Activated CD8-positive, alpha-beta T cell treated with anti-CD3 and anti-CD28 coated beads, Interleukin-2, amount 10 ng/mL, durations not matched to agents 7 days and 5 days (primary cell): Measurements from ENCODE around the gene PCDH12. TPM values are rescaled to one million over a fixed set of nuclear protein-coding genes. Genes with fewer than 3 reads are reported as not detected.

Experiments used
- ATAC-seq: fragments of 150-1000 bp; cut with Tn5 transposase; one replicate; pipeline ENCODE4 v1.10.0; 2021; ENCODE audit warnings: moderate library complexity
- CTCF ChIA-PET: fragments of 350-600 bp; sonication (Branson Sonifier 250); formaldehyde crosslinking; loops from one replicate; lab custom pipeline; 2021; ENCODE audit warnings: antibody characterized with exemption; lab: Charles Lee
- POLR2A ChIA-PET: fragments of 350-600 bp; sonication (Branson Sonifier 250); formaldehyde crosslinking; loops from one replicate; lab custom pipeline; 2021; ENCODE audit warnings: antibody characterized with exemption; lab: Charles Lee
- DNase-seq: peaks from one replicate; pipeline ENCODE4 v3.0.0-alpha.2; 2020
- H3K27ac Mint-ChIP-seq: one replicate; pipeline ENCODE4 v1.8.0; 2021; ENCODE audit warnings: mild to moderate bottlenecking, mixed read lengths
- H3K27me3 Mint-ChIP-seq: one replicate; pipeline ENCODE4 v1.8.0; 2021; ENCODE audit warnings: low read depth, mixed read lengths
- H3K36me3 Mint-ChIP-seq: one replicate; pipeline ENCODE4 v1.8.0; 2021; ENCODE audit warnings: low read depth, mixed read lengths
- H3K4me1 Mint-ChIP-seq: one replicate; pipeline ENCODE4 v1.8.0; 2021; ENCODE audit warnings: low read depth, mixed read lengths
- H3K4me3 Mint-ChIP-seq: one replicate; pipeline ENCODE4 v1.8.0; 2021; ENCODE audit warnings: mild to moderate bottlenecking, mixed read lengths
- H3K9me3 Mint-ChIP-seq: one replicate; pipeline ENCODE4 v1.8.0; 2022; ENCODE audit warnings: mixed read lengths; ENCODE audit not compliant: insufficient read depth
- total RNA-seq, 2 experiments: library from RNA; stranded (reverse); gene quantifications; one replicate each; pipeline ENCODE4 v1.2.3, GENCODE V29; 2021

The PCDH12 gene
- total RNA-seq, 2 experiments from 2014 or later, result 0.26 to 0.29 TPM

DNA sequence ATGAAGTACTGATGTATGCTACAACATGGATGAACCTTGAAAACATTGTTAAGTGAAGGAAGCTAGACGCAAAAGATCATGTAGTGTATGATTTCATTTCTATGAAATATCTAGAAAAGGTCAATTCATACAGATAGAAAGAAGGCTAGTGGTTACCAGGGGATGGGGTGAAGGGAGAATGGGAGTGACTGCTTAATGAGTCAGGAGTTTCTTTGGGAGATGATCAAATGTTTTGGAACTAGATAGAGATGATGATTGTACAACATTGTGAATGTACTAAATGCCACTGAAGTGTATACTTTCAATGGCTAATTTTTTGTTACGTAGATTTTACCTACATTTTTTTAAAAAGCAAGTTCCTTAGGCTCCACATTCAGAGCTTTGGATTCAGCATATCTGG, 49.2 kb downstream of the PCDH12 start:
- no peak overlapping the region for H3K4me3 Mint-ChIP-seq
- ChIA-PET POLR2A (interaction anchor here (0.7 kb wide), 1 partner anchor 205 kb away, joined by 3 read pairs; no protein-coding TSS in a partner anchor), CTCF (interaction anchor here (0.7 to 1.4 kb wide), 2 partner anchors 52 to 60 kb away, joined by 3 to 6 read pairs; partner anchors contain the start of gene RNF14)
- DNase-seq (no peak), ATAC-seq (no peak)
- H3K27ac Mint-ChIP-seq, result no peak overlapping the region
- H3K27me3 Mint-ChIP-seq, result peaks cover 28% of the 10 kb centered on the region
- peaks cover 6% of the 10 kb centered on the region for H3K4me1 Mint-ChIP-seq
- no peaks in the 10 kb centered on the region for H3K9me3 Mint-ChIP-seq
- H3K36me3 Mint-ChIP-seq, result no peaks in the 10 kb centered on the region

DNA sequence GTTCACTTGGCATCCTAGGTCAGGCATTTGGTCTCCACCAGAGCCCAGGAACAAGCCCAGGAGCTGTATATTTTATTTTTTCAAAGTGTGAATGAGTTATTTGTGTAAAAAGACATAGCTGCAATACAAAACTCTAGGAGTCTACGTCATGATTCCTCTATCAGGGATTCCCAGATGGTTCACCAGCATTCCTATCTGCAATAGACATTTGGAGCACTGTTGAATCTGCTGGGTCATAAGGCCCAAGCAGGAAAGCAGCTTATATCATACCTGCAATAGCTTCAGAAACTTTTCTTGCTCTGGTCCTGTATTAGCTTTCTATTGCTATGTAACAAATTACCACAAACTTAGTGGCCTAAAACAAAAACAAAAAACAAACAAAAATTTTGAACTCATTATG, 51.0 kb downstream of the PCDH12 start:
- peaks cover 24% of the 10 kb centered on the region for H3K27me3 Mint-ChIP-seq
- H3K36me3 Mint-ChIP-seq, result no peaks in the 10 kb centered on the region
- DNase-seq (no peak), ATAC-seq (no peak)
- POLR2A ChIA-PET, result interaction anchor here (0.6 kb wide), 1 partner anchor 17 kb away, joined by 3 read pairs; the partner anchor contains the start of gene DELE1
- H3K9me3 Mint-ChIP-seq, result no peaks in the 10 kb centered on the region
- H3K4me1 Mint-ChIP-seq, result no peaks in the 10 kb centered on the region
- no peak overlapping the region for H3K27ac Mint-ChIP-seq
- no peak overlapping the region for H3K4me3 Mint-ChIP-seq
- CTCF ChIA-PET, result interaction anchor here (1.6 to 1.8 kb wide), 3 partner anchors 54 to 215 kb away, joined by 5 to 8 read pairs (median 7); no protein-coding TSS in a partner anchor

DNA sequence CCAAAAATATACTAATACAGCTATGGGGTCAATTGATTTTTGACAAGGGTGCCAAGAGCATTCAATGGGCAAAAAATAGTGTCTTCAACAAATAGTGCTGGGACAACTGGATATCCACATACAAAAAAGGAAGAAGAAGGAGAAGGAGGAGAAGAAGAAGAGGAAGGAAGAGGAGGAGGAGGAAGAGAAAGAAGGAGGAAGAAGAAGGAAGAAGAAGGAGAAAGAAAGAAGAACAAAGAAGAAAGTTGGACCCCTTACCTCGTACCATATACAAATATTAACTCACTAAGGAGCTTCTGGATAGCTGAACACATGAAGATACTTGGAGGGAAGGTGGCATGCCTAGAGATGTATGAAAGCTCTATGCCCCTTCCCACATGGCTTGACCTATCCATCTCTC, 51.5 kb downstream of the PCDH12 start:
- POLR2A ChIA-PET, result interaction anchor here (0.6 kb wide), 1 partner anchor 17 kb away, joined by 3 read pairs; the partner anchor contains the start of gene DELE1
- Mint-ChIP-seq H3K36me3 (no peaks in the 10 kb centered on the region), H3K27ac (no peak overlapping the region), H3K9me3 (no peaks in the 10 kb centered on the region), H3K4me1 (no peaks in the 10 kb centered on the region), H3K27me3 (peaks cover 27% of the 10 kb centered on the region), H3K4me3 (no peak overlapping the region)
- ATAC-seq (no peak), DNase-seq (no peak)
- CTCF ChIA-PET, result interaction anchor here (0.7 to 1.8 kb wide), 6 partner anchors 10 to 215 kb away, joined by 3 to 8 read pairs (median 5); partner anchors contain the start of gene RNF14

DNA sequence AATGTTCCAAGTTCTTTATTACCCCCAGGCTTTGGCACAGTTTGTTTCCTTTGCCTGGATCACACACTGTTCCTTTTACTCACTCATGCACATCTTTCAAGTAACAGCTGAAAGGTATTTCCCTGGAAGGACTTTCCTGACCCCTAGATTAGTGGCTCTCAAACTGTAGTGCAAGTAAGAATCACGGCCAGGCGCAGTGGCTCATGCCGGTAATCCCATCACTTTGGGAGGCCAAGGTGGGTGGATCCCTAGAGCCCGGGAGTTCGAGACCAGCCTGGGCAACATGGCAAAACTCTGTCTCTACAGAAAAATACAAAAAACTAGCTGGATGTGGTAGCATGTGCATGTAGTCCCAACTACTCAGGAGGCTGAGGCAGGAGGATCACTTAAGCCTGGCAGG, 53.5 kb downstream of the PCDH12 start:
- no peak overlapping the region for H3K4me3 Mint-ChIP-seq
- DNase-seq, result no peak
- no peaks in the 10 kb centered on the region for H3K36me3 Mint-ChIP-seq
- peaks cover 29% of the 10 kb centered on the region for H3K27me3 Mint-ChIP-seq
- no peaks in the 10 kb centered on the region for H3K9me3 Mint-ChIP-seq
- H3K4me1 Mint-ChIP-seq, result no peaks in the 10 kb centered on the region
- no peak for ATAC-seq
- CTCF ChIA-PET, result no interaction called here
- POLR2A ChIA-PET, result interaction anchor here (1.4 kb wide), 1 partner anchor 19 kb away, joined by 3 read pairs; the partner anchor contains the start of gene DELE1
- H3K27ac Mint-ChIP-seq, result no peak overlapping the region

DNA sequence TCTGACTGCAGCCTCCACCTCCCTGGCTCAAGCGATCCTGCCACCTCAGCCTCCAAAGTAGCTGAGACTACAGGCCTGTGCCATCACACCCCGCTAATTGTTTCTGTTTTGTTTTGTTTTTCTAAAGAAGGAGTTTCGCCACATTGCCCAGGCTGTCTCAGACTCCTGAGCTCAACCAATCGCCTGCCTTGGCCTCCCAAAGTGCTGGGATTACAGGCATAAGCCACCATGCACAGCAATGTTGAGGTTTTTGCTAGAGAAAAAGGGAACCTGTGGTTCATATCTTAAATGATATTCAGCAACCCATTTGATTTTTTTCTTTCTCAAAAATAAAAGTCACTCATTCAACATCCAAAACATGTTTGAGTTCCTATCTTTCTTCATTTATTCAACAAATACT, 54.7 kb downstream of the PCDH12 start:
- DNase-seq, result no peak
- Mint-ChIP-seq H3K9me3 (no peaks in the 10 kb centered on the region), H3K27me3 (peaks cover 25% of the 10 kb centered on the region), H3K36me3 (no peaks in the 10 kb centered on the region), H3K4me3 (no peak overlapping the region), H3K27ac (no peak overlapping the region), H3K4me1 (no peaks in the 10 kb centered on the region)
- ChIA-PET POLR2A (no interaction called here), CTCF (no interaction called here)
- ATAC-seq, result no peak

DNA sequence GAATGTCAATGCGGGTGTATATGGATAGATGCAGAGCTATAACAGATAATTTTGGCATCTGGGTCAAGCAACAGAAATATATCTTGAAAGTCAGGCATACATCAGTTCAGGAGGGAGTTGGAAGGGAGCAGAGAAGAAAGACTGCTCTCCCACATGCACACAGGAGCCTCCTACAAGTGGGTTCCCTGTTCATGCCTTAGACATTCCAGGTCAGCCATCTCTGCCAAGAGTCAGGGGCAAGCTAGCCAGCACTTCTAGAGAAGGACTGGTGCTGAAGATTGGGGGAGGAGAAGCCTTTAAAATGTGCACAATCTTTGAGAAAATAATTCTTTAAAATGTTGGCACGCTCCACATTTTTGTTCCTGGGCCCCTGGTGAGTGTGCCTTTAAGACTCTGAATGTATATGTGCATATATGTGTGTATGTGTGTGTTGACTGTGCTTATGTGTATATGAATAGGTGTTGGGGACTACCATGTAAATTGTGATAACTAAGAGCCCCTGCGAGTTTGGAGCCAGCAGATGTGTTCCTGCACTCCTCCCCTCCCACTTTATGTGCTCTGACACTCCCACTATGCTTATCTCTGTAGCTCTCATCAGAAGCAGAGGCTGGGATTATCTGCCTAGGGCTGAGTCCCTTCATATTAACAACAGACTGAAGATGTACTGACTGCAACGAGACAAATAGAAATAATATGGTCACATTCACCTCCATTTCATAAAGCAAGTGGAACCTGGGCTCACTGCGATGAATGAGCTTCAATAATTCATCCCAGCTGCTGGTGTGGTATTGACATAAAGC, 55.8 kb downstream of the PCDH12 start:
- DNase-seq, result no peak
- Mint-ChIP-seq H3K36me3 (no peaks in the 10 kb centered on the region), H3K27me3 (peaks cover 27% of the 10 kb centered on the region), H3K27ac (no peak overlapping the region), H3K4me1 (no peaks in the 10 kb centered on the region), H3K9me3 (no peaks in the 10 kb centered on the region), H3K4me3 (no peak overlapping the region)
- ATAC-seq, result no peak
- CTCF ChIA-PET, result interaction anchor here (1.4 kb wide), 1 partner anchor 58 kb away, joined by 5 read pairs; no protein-coding TSS in a partner anchor
- POLR2A ChIA-PET, result no interaction called here

DNA sequence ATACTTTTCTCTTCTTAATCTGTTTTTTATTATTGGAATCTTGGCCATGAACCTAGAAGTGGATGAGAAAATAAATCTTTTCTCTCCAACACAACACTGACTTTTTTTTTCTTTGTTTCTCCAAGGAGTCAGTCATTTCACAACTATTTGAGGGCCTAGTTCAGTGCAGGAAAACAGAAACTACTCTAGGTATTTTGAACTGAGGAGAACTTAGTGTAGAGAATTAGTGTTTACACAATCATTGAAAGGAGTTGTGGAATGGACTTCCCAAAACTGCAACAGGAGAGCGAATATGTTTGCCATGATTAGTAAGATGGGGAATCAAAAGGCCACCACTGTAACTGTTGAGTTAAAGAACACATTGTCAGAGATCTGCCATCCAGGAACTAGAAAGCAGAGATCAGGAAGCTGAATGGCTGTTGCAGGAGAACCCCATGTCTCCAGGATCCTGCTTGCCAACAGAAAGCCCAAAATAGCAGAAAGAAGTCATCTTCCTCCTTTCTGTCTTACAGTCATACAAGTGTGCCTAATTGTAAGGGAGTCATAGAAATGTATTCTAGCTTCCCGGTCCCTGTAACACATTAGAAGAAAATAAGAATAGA, 59.5 kb downstream of the PCDH12 start:
- ChIA-PET CTCF (no interaction called here), POLR2A (no interaction called here)
- no peak overlapping the region for H3K4me3 Mint-ChIP-seq
- H3K27me3 Mint-ChIP-seq, result peaks cover 22% of the 10 kb centered on the region
- H3K36me3 Mint-ChIP-seq, result no peaks in the 10 kb centered on the region
- DNase-seq (no peak), ATAC-seq (no peak)
- no peaks in the 10 kb centered on the region for H3K9me3 Mint-ChIP-seq
- H3K27ac Mint-ChIP-seq, result no peak overlapping the region
- H3K4me1 Mint-ChIP-seq, result no peaks in the 10 kb centered on the region

DNA sequence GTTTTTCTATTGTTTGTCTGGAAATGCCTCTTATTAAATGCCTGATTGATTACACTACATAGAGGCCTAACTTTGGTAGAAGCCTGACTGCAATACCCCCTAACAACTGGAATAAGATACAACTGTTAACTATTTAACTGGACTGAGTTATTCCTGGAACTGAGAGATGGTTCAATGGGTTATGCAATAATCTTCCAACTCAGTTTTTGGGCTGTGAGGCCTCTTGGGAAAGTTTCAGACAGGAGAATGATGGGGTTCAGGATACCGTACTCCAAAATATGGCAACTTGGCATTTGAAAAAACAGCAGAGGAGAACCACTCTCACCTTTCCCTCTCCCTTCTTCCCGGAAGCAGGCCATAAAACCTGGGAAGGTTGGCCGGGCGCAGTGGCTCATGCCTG, 60.6 kb downstream of the PCDH12 start:
- POLR2A ChIA-PET, result no interaction called here
- Mint-ChIP-seq H3K9me3 (no peaks in the 10 kb centered on the region), H3K4me1 (no peaks in the 10 kb centered on the region), H3K27me3 (peaks cover 15% of the 10 kb centered on the region), H3K36me3 (no peaks in the 10 kb centered on the region), H3K4me3 (no peak overlapping the region), H3K27ac (no peak overlapping the region)
- ATAC-seq (no peak), DNase-seq (no peak)
- CTCF ChIA-PET, result no interaction called here

Other genes with a start within 250 kb of the PCDH12 start
- not detected for gene PCDH1, start 79.8 kb downstream of the PCDH12 start, total RNA-seq
- 10 to 100 TPM; 65.7 to 65.8 TPM for gene DELE1, start 34.3 kb downstream of the PCDH12 start, total RNA-seq
- 10 to 100 TPM; 22.2 to 26.0 TPM for gene RNF14, start 10.9 kb upstream of the PCDH12 start, total RNA-seq
- gene GNPDA1, start 54.8 kb upstream of the PCDH12 start, total RNA-seq, result 10 to 100 TPM; 34.9 to 41.0 TPM
- 10 to 100 TPM; 47.2 TPM for gene NDFIP1, start 150.6 kb upstream of the PCDH12 start, total RNA-seq